ENCODE results near the gene RIMS1.

DNA sequence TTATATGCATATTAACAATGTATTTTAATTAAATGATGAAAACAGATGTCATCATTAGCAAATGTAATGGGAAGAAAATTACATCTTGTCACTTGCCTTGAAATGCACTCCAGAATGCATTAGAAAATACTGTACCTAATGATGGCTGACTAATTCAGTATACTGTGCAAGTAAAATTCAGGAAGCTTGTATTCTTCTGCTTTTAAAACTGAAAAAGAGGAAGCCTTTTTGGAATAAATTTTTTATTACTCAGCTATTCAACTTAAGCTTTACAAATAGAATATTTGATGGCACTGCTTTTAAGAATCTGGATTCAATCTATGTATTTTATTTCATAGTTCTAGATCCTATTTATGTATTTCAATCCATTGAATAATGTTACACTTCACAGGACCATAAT, 195.5 kb downstream of the RIMS1 start:
- TF ChIP-seq FOXJ3 (CRISPR knock-in tag; IDR thresholded peaks at IDR 0.05) (no peak), STAT5B (CRISPR knock-in tag; IDR thresholded peaks at IDR 0.05) (no peak)
